HepG2 (cell line): ENCODE data around the gene MRPL18. TPM values are rescaled to one million over a fixed set of nuclear protein-coding genes. Genes with fewer than 3 reads are reported as not detected.

Experiments used
- ATF7 ChIP-seq, 2 experiments: fragments of 450-650 bp in 1 of 2; sonication (generic) in 1 of 2; formaldehyde crosslinking in 1 of 2; IDR thresholded peaks; 2 replicates each; pipeline versions ENCODE4 v1.4.0 to v1.6.1; 2016 to 2020; ENCODE audit warnings: antibody characterized with exemption in 1 of 2, mild to moderate bottlenecking in 1 of 2, missing genetic modification reagents in 1 of 2
- BRD4 ChIP-seq: sonication (generic); formaldehyde crosslinking; IDR thresholded peaks from 2 replicates; pipeline ENCODE4 v1.4.0; 2020; ENCODE audit warnings: missing genetic modification reagents
- HMGXB4 ChIP-seq, 2 experiments: sonication (generic) in 1 of 2; formaldehyde crosslinking in 1 of 2; IDR thresholded peaks; 2 replicates each; pipeline versions ENCODE4 v1.4.0 to v1.6.1; 2018 to 2020; ENCODE audit warnings: missing genetic modification reagents in 2 of 2, borderline replicate concordance in 1 of 2, low read depth in 1 of 2, mild to moderate bottlenecking in 1 of 2, missing biosample characterization in 1 of 2
- HOXA3 ChIP-seq: sonication (generic); formaldehyde crosslinking; IDR thresholded peaks from 2 replicates; pipeline ENCODE4 v1.5.0; 2020; ENCODE audit warnings: missing genetic modification reagents
- NFYC ChIP-seq: IDR thresholded peaks from 2 replicates; pipeline ENCODE4 v1.6.1; 2016; ENCODE audit warnings: missing genetic modification reagents, missing compliant biosample characterization
- PITX1 ChIP-seq: sonication (generic); formaldehyde crosslinking; IDR thresholded peaks from 2 replicates; pipeline ENCODE4 v1.5.1; 2020; ENCODE audit warnings: mild to moderate bottlenecking, missing genetic modification reagents
- PREB ChIP-seq: sonication (generic); formaldehyde crosslinking; IDR thresholded peaks from 2 replicates; pipeline ENCODE4 v1.4.0; 2020; ENCODE audit warnings: missing genetic modification reagents
- RELA ChIP-seq: sonication (generic); formaldehyde crosslinking; IDR thresholded peaks from 2 replicates; pipeline ENCODE4 v1.4.0; 2020; ENCODE audit warnings: missing genetic modification reagents
- THAP9 ChIP-seq: sonication (generic); formaldehyde crosslinking; IDR thresholded peaks from 2 replicates; pipeline ENCODE4; 2020; ENCODE audit warnings: missing genetic modification reagents, mild to moderate bottlenecking, borderline replicate concordance
- TIGD3 ChIP-seq: sonication (generic); formaldehyde crosslinking; IDR thresholded peaks from 2 replicates; pipeline ENCODE4 v1.5.1; 2020; ENCODE audit warnings: mild to moderate bottlenecking, missing genetic modification reagents, borderline replicate concordance
- ZBTB33 ChIP-seq: sonication (generic); formaldehyde crosslinking; IDR thresholded peaks from 2 replicates; pipeline ENCODE4 v1.4.0; 2020; ENCODE audit warnings: missing genetic modification reagents
- ZNF138 ChIP-seq: sonication (generic); formaldehyde crosslinking; IDR thresholded peaks from 2 replicates; pipeline ENCODE4 v1.5.0; 2020; ENCODE audit warnings: mild to moderate bottlenecking, low read depth, missing genetic modification reagents
- ZNF570 ChIP-seq: sonication (generic); formaldehyde crosslinking; IDR thresholded peaks from 2 replicates; pipeline ENCODE4 v1.4.0; 2020; ENCODE audit warnings: mild to moderate bottlenecking, missing genetic modification reagents, borderline replicate concordance
- ZNF800 ChIP-seq: sonication (generic); formaldehyde crosslinking; IDR thresholded peaks from 2 replicates; pipeline ENCODE4 v1.4.0; 2020; ENCODE audit warnings: missing genetic modification reagents
- ZSCAN30 ChIP-seq: sonication (generic); formaldehyde crosslinking; IDR thresholded peaks from 2 replicates; pipeline ENCODE4 v1.5.0; 2020; ENCODE audit warnings: mild to moderate bottlenecking, missing genetic modification reagents
- polyA plus RNA-seq, 8 experiments: library from polyadenylated mRNA; depleted of rRNA in 3 of 8; stranded (reverse) in 7 of 8; unstranded in 1 of 8; fragments of >200 nt; fragmentation: Illumina TruSeq in 4 of 8; extraction: Trizol in 4 of 8; gene quantifications; 2 replicates each; pipeline versions ENCODE4 v1.2.1 to v1.2.3, GENCODE V29; 2011 to 2016; ENCODE audit warnings: low read depth in 4 of 8, missing spikeins in 1 of 8, mixed read lengths in 1 of 8; ENCODE audit not compliant: insufficient read depth in 1 of 8
- total RNA-seq, 5 experiments: library from RNA; depleted of rRNA; stranded (reverse); fragments of >200 nt; fragmentation: Illumina TruSeq; extraction: Trizol; gene quantifications; 2 replicates each; pipeline ENCODE4 v1.2.3, GENCODE V29; 2016; ENCODE audit warnings: low read depth in 1 of 5

The MRPL18 gene
- total and polyA plus RNA-seq, 2 of the 13 experiments (the other 11 are each of a cell fraction or from before 2014, with no cell fraction given): 85.6 to 176 TPM

GRCh38 chr6:159761873-159762680, 28.2 kb upstream of the MRPL18 start, which contains the start of gene ACAT2 (continued):
- TF ChIP-seq PREB (CRISPR knock-in tag): 0 out of 2 replicates have a peak, but pooled peaks have one; percentile 89
- no peak for TF ChIP-seq ZNF570 (CRISPR knock-in tag)
- no peak for TF ChIP-seq ZSCAN30
- no peak for TF ChIP-seq ZBTB33 (CRISPR knock-in tag)
- peak; percentile 69 for TF ChIP-seq HOXA3
- TF ChIP-seq RELA (CRISPR knock-in tag): no peak; the same call in 1 of the 2 replicates
- TF ChIP-seq HMGXB4 (CRISPR knock-in tag; IDR thresholded peaks at IDR 0.05; ENCODE audit: borderline replicate concordance in 1 of 2, low read depth in 1 of 2): peak; percentile 76 to 82
- TF ChIP-seq PITX1: no peak; the same call in none of the 2 replicates
- TF ChIP-seq NFYC (CRISPR knock-in tag): peak; percentile 99
- TF ChIP-seq ZNF138: no peak
- TF ChIP-seq ATF7 (IDR thresholded peaks at IDR 0.05): no peak
- no peak; the same call in 1 of the 2 replicates for TF ChIP-seq ATF7 (CRISPR knock-in tag; IDR thresholded peaks at IDR 0.05)
- peak; percentile 60; the same call in 1 of the 2 replicates for TF ChIP-seq BRD4
- peak; percentile 74 for TF ChIP-seq ZNF800 (CRISPR knock-in tag)
- peak; percentile 25; the same call in 1 of the 2 replicates for TF ChIP-seq TIGD3 (CRISPR knock-in tag)
- peak; percentile 85; the same call in 1 of the 2 replicates for TF ChIP-seq THAP9 (CRISPR knock-in tag)
